Ishikawa (cell line): Measurements from ENCODE around the gene SNRPD3.

Experiments
- CEBPB ChIP-seq: IDR thresholded peaks from 2 replicates; pipeline ENCODE4 v1.6.1; 2012
- CREB1 ChIP-seq: IDR thresholded peaks from 2 replicates; pipeline ENCODE4 v1.6.1; 2012; ENCODE audit warnings: low read depth
- EGR1 ChIP-seq: IDR thresholded peaks from 2 replicates; pipeline ENCODE4 v1.6.1; 2012
- EP300 ChIP-seq: IDR thresholded peaks from 2 replicates; pipeline ENCODE4 v1.6.1; 2012; ENCODE audit warnings: borderline replicate concordance
- FOXM1 ChIP-seq: IDR thresholded peaks from 2 replicates; pipeline ENCODE4 v1.6.1; 2012; ENCODE audit warnings: low read depth, borderline replicate concordance
- NFIC ChIP-seq: IDR thresholded peaks from 2 replicates; pipeline ENCODE4 v1.6.1; 2012
- RAD21 ChIP-seq: IDR thresholded peaks from 2 replicates; pipeline ENCODE4 v1.6.1; 2012; ENCODE audit warnings: low read depth
- TAF1 ChIP-seq: IDR thresholded peaks from 2 replicates; pipeline ENCODE4 v1.6.1; 2012; ENCODE audit warnings: low read depth, mild to moderate bottlenecking
- TCF12 ChIP-seq: IDR thresholded peaks from 2 replicates; pipeline ENCODE4 v1.6.1; 2012; ENCODE audit warnings: low read depth
- TEAD4 ChIP-seq: IDR thresholded peaks from 2 replicates; pipeline ENCODE4 v1.6.1; 2012
- YY1 ChIP-seq: IDR thresholded peaks from 2 replicates; pipeline ENCODE4 v1.6.1; 2012; ENCODE audit warnings: low read depth
- ZBTB7A ChIP-seq: IDR thresholded peaks from 2 replicates; pipeline ENCODE4 v1.6.1; 2012; ENCODE audit warnings: low read depth
- TF ChIP-seq, protein P1 (sequence below): IDR thresholded peaks from 2 replicates; pipeline ENCODE4 v1.6.1; 2012
- TF ChIP-seq, protein P2 (sequence below): IDR thresholded peaks from 2 replicates; pipeline ENCODE4 v1.6.1; 2012
- TF ChIP-seq, protein P3 (sequence below): IDR thresholded peaks from 2 replicates; pipeline ENCODE4 v1.6.1; 2012; ENCODE audit warnings: low read depth, mild to moderate bottlenecking

SNRPD3 gene

DNA sequence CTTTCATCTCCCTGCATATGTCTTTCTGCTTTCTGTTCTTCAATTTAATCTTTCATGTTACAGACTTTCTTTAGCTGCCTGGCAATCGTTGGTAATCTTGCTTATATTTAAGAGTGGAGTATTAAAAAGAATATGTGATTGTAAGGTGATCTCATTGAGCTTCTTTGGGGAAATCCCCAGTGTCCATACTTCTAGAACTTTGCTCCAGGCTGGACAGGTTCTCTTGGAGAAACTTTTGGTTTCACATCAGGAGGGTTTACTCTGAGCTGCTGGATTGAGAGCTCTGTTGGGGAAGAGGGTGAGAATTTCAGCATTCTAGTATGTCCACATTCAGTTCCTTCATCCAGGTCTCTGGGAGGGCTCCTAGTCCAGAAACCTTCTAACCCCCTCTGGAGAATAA, 21.0 kb downstream of the SNRPD3 start:
- no peak for TF ChIP-seq TAF1
- TF ChIP-seq FOXM1, result no peak
- no peak for TF ChIP-seq YY1
- TF ChIP-seq CREB1, result no peak
- TF ChIP-seq TCF12, result no peak
- TF ChIP-seq, protein P1, sequence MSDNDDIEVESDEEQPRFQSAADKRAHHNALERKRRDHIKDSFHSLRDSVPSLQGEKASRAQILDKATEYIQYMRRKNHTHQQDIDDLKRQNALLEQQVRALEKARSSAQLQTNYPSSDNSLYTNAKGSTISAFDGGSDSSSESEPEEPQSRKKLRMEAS, result no peak
- no peak for TF ChIP-seq EGR1
- TF ChIP-seq NFIC, result no peak
- no peak for TF ChIP-seq RAD21
- TF ChIP-seq ZBTB7A, result no peak
- TF ChIP-seq CEBPB, result no peak
- no peak for TF ChIP-seq TEAD4
- TF ChIP-seq, protein P2, sequence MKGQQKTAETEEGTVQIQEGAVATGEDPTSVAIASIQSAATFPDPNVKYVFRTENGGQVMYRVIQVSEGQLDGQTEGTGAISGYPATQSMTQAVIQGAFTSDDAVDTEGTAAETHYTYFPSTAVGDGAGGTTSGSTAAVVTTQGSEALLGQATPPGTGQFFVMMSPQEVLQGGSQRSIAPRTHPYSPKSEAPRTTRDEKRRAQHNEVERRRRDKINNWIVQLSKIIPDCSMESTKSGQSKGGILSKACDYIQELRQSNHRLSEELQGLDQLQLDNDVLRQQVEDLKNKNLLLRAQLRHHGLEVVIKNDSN, result no peak
- TF ChIP-seq, protein P3, sequence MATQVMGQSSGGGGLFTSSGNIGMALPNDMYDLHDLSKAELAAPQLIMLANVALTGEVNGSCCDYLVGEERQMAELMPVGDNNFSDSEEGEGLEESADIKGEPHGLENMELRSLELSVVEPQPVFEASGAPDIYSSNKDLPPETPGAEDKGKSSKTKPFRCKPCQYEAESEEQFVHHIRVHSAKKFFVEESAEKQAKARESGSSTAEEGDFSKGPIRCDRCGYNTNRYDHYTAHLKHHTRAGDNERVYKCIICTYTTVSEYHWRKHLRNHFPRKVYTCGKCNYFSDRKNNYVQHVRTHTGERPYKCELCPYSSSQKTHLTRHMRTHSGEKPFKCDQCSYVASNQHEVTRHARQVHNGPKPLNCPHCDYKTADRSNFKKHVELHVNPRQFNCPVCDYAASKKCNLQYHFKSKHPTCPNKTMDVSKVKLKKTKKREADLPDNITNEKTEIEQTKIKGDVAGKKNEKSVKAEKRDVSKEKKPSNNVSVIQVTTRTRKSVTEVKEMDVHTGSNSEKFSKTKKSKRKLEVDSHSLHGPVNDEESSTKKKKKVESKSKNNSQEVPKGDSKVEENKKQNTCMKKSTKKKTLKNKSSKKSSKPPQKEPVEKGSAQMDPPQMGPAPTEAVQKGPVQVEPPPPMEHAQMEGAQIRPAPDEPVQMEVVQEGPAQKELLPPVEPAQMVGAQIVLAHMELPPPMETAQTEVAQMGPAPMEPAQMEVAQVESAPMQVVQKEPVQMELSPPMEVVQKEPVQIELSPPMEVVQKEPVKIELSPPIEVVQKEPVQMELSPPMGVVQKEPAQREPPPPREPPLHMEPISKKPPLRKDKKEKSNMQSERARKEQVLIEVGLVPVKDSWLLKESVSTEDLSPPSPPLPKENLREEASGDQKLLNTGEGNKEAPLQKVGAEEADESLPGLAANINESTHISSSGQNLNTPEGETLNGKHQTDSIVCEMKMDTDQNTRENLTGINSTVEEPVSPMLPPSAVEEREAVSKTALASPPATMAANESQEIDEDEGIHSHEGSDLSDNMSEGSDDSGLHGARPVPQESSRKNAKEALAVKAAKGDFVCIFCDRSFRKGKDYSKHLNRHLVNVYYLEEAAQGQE, result no peak
- TF ChIP-seq EP300, result no peak

DNA sequence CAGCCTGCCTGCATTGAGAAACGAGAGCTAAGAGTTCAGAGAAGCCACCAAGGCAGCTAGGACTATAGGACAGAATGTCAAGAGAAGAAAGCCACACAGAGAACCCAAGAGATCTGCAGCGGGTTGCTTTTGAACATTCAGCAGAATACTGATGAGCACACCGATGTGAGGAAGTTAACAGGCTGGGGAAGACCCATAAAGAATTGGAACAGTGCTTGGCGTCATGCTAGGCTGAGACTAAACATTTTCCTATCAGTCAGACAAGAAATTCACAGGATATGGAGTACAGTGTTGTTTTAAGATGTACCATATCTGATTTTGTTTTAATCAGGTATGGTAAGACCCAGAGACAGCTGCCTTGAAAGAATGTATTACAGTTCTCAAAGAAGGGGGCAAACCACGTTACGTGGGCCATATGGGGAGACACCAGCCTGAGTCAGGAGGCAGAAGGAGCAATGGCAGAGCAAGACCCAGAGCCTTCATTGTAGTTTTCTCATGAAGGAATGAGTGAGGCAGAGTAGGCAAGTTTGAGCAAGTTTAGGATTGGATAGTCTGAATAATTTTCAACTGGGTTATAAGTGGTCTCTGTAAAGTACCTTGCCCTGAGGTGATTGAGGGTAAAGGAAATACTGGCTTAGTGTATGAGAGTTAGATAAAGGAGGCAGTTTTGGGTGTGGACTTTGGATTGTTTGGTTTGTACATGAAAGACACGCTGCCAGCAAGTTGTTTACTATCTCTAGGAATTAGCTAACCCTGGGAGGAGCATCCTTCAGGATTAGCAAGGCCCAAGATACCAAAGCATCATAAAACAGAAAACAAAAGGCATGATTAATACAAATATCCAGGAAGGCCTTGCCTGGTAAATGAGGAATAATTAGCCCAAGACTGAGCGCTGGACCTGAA, 22.8 kb downstream of the SNRPD3 start:
- TF ChIP-seq TCF12 (no peak), RAD21 (no peak), YY1 (no peak), EGR1 (no peak), TEAD4 (no peak), FOXM1 (no peak), EP300 (no peak), NFIC (no peak)
- TF ChIP-seq, protein P2, result no peak
- TF ChIP-seq, protein P3, result no peak

DNA sequence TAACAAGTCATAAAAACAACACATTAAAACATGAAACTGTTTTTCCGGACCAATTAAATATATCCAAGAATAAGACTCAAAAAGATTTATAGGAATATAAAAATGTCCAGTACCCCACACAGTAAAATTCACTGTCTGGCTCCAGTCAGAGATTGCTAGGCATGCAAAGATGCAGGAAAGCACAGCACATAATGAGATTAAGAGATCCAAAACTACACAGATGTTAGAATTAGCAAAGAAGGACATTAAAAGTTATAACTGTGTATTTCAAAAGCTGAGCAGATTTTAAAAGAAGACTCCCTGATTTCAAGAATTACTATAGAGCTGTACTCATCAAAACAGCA, 23.4 kb downstream of the SNRPD3 start:
- TF ChIP-seq ZBTB7A, result no peak
- TF ChIP-seq FOXM1, result no peak
- TF ChIP-seq CREB1, result no peak
- TF ChIP-seq, protein P1, result no peak
- TF ChIP-seq TEAD4, result no peak
- TF ChIP-seq CEBPB, result no peak
- no peak for TF ChIP-seq TAF1
- TF ChIP-seq YY1, result no peak
- TF ChIP-seq, protein P3, result no peak
- TF ChIP-seq EGR1, result no peak

DNA sequence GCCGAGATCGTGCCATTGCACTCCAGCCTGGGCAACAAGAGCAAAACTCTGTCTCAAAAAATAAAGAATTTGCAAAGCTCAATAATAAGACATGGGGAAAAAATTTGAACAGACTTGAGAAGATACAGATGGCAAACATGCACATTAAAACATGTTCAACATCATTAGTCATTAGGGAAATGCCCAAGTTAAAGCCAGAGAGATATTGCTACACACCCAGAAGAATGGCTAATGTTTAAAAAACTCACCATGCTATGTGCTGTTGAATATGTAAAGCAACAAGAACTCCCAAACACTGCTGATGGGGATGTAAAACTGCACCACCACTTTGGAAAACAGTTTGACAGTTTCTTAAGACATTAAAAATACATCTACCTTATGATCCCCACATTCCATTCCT, 24.5 kb downstream of the SNRPD3 start:
- TF ChIP-seq CEBPB (no peak), FOXM1 (no peak), ZBTB7A (no peak), YY1 (no peak), EGR1 (no peak), TAF1 (no peak), NFIC (no peak), EP300 (no peak), RAD21 (no peak), CREB1 (no peak)
- TF ChIP-seq, protein P1, result no peak
- TF ChIP-seq, protein P2, result no peak
